Measurements from ENCODE around the gene SH3PXD2A.

SH3PXD2A gene

GRCh38 chr10:103692952-103693811, 162.2 kb downstream of the SH3PXD2A start:
- DNase-seq, result peak in 31 of 58 donors; percentile 25 to 67 (median 44)

GRCh38 chr10:103692436-103692951, 162.9 kb downstream of the SH3PXD2A start:
- DNase-seq, result peak in 1 of 58 donors; percentile 47

- DNase-seq, result peak in 24 of 58 donors; percentile 19 to 67 (median 38)
These were observed 163.5 kb downstream of the SH3PXD2A start for GRCh38 chr10:103691723-103692435.

- no peak for DNase-seq
These were observed 164.1 kb downstream of the SH3PXD2A start for GRCh38 chr10:103691267-103691666.

GRCh38 chr10:103690281-103690680, 165.1 kb downstream of the SH3PXD2A start:
- DNase-seq, result peak in 45 of 58 donors; percentile 7 to 81 (median 52)

GRCh38 chr10:103688491-103688890, 166.9 kb downstream of the SH3PXD2A start:
- no peak for DNase-seq

GRCh38 chr10:103687718-103688117, 167.7 kb downstream of the SH3PXD2A start:
- DNase-seq, result no peak

- DNase-seq, result no peak
These were observed 168.2 kb downstream of the SH3PXD2A start for GRCh38 chr10:103687172-103687571.

GRCh38 chr10:103685880-103686669, 169.3 kb downstream of the SH3PXD2A start:
- DNase-seq, result peak in 56 of 58 donors; percentile 6 to 88 (median 65)

- DNase-seq, result no peak
These were observed 171.5 kb downstream of the SH3PXD2A start for GRCh38 chr10:103683851-103684250.

- DNase-seq, result no peak
These were observed 172.7 kb downstream of the SH3PXD2A start for GRCh38 chr10:103682631-103683030.

- DNase-seq, result peak in 5 of 58 donors; percentile 16 to 42 (median 24)
These were observed 173.6 kb downstream of the SH3PXD2A start for GRCh38 chr10:103681617-103682399.

- no peak for DNase-seq
These were observed 174.5 kb downstream of the SH3PXD2A start for GRCh38 chr10:103680869-103681236.

- peak in 7 of 58 donors; percentile 15 to 35 (median 22) for DNase-seq
These were observed 176.1 kb downstream of the SH3PXD2A start for GRCh38 chr10:103679096-103679790.

- peak in 54 of 58 donors; percentile 23 to 88 (median 70) for DNase-seq
These were observed 177.2 kb downstream of the SH3PXD2A start for GRCh38 chr10:103678178-103678526.

GRCh38 chr10:103677486-103678177, 177.7 kb downstream of the SH3PXD2A start:
- DNase-seq, result no peak

- peak in 2 of 58 donors; percentile 14 to 46 for DNase-seq
These were observed 178.4 kb downstream of the SH3PXD2A start for GRCh38 chr10:103676851-103677417.

- no peak for DNase-seq
These were observed 179.2 kb downstream of the SH3PXD2A start for GRCh38 chr10:103676058-103676785.
